ENCODE results near the gene GNAI3. TPM values are rescaled to one million over a fixed set of nuclear protein-coding genes. Genes with fewer than 3 reads are reported as not detected.
A peak's percentile ranks its signal among the peaks of the same experiment; 100 is the strongest.

GNAI3 gene
- total and polyA plus RNA-seq, 8 donors: 6.4 to 11.5 (median 10.8) TPM

DNA sequence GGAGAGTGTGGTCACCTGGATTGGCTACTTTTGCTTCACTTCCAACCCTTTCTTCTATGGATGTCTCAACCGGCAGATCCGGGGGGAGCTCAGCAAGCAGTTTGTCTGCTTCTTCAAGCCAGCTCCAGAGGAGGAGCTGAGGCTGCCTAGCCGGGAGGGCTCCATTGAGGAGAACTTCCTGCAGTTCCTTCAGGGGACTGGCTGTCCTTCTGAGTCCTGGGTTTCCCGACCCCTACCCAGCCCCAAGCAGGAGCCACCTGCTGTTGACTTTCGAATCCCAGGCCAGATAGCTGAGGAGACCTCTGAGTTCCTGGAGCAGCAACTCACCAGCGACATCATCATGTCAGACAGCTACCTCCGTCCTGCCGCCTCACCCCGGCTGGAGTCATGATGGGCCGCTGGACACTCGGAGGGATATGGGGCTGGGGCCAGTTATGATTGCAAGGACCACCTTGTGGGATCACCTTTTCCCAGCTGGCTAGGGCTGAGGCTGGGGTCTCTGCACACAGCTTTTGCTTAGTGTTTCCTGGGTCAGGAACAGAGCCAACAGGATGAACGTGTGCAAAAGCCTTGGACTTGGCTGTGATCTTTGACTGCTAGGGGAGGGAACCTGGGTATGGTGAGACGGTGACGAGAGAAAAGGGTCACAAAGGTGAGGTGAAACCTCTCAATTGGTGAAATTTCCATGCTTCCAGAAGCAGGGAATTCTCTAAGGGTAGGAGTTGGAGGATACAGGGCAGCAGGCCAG lies 4.3 kb upstream of the GNAI3 start:
- Histone ChIP-seq H3K27me3 (no peaks in the 10 kb centered on the region), H3K27ac (no peak overlapping the region), H3K4me3 (no peak overlapping the region), H3K4me1 (peaks cover 15 to 17% of the 10 kb centered on the region in 2 donors), H3K36me3 (no peaks in the 10 kb centered on the region), H3K9me3 (no peaks in the 10 kb centered on the region)
- ATAC-seq (no peak), DNase-seq (no peak)
- intact Hi-C loops (cut with DNase I): loop anchor here in 1 of 2 donors (10.0 kb wide), 2 partner anchors 231 to 441 kb away; partner anchors contain the start of gene AHCYL1
- TF ChIP-seq, protein P1, sequence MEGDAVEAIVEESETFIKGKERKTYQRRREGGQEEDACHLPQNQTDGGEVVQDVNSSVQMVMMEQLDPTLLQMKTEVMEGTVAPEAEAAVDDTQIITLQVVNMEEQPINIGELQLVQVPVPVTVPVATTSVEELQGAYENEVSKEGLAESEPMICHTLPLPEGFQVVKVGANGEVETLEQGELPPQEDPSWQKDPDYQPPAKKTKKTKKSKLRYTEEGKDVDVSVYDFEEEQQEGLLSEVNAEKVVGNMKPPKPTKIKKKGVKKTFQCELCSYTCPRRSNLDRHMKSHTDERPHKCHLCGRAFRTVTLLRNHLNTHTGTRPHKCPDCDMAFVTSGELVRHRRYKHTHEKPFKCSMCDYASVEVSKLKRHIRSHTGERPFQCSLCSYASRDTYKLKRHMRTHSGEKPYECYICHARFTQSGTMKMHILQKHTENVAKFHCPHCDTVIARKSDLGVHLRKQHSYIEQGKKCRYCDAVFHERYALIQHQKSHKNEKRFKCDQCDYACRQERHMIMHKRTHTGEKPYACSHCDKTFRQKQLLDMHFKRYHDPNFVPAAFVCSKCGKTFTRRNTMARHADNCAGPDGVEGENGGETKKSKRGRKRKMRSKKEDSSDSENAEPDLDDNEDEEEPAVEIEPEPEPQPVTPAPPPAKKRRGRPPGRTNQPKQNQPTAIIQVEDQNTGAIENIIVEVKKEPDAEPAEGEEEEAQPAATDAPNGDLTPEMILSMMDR (IDR thresholded peaks at IDR 0.05): no peak

DNA sequence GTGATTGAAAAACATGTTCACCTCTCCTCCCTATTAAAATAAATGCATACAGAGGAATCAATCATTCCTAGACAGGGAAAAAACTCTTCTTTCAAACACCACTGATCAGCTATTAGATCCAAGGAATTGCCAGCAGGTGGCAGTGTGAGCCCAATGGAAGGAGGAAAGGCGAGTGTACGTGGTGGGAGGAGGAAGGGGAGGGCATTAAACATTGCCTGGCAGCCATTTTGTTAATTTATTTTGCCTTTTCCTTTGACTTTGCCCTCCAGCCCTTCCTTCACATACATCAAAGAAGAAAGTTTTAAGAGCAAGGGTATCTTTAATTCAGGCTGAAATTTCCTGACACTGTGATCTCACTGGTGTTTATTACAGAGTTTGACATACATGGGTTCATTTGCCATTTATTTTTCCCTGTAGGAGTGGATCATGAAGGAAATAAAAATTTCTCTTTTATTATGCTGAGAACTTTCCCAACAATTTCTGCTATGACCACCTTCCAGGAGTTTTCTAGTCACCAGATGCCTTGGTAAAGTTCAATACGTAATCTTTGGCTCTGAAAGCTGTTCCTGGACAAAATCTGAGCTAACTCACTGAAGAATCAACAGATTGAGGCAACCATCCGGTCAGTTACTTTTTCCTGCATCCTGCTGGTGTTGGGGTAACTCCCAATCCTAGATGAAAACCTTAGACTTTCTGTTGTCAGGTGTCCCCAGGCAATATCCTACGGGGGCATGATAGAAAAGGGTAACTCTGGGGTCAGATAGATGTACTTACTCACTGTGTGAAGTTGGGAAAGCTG lies 1.9 kb upstream of the GNAI3 start:
- H3K4me1 ChIP-seq: peaks cover 23 to 40% of the 10 kb centered on the region in 2 donors
- peak; percentile 78 for ATAC-seq
- peak overlapping the region; percentile 93 to 98 for H3K27ac ChIP-seq
- H3K27me3 ChIP-seq: no peaks in the 10 kb centered on the region
- H3K36me3 ChIP-seq: no peaks in the 10 kb centered on the region
- H3K4me3 ChIP-seq: peak overlapping the region in 1 of 2 donors; percentile 83
- peak in 3 of 4 donors; percentile 83 to 93 (median 89) for DNase-seq
- H3K9me3 ChIP-seq: no peaks in the 10 kb centered on the region
- TF ChIP-seq, protein P1 (IDR thresholded peaks at IDR 0.05): peak; percentile 70 to 84
- intact Hi-C loops (cut with DNase I): loop anchor here in 1 of 2 donors (5.0 to 10.0 kb wide), 3 partner anchors 76 to 438 kb away; partner anchors contain the start of gene AHCYL1

DNA sequence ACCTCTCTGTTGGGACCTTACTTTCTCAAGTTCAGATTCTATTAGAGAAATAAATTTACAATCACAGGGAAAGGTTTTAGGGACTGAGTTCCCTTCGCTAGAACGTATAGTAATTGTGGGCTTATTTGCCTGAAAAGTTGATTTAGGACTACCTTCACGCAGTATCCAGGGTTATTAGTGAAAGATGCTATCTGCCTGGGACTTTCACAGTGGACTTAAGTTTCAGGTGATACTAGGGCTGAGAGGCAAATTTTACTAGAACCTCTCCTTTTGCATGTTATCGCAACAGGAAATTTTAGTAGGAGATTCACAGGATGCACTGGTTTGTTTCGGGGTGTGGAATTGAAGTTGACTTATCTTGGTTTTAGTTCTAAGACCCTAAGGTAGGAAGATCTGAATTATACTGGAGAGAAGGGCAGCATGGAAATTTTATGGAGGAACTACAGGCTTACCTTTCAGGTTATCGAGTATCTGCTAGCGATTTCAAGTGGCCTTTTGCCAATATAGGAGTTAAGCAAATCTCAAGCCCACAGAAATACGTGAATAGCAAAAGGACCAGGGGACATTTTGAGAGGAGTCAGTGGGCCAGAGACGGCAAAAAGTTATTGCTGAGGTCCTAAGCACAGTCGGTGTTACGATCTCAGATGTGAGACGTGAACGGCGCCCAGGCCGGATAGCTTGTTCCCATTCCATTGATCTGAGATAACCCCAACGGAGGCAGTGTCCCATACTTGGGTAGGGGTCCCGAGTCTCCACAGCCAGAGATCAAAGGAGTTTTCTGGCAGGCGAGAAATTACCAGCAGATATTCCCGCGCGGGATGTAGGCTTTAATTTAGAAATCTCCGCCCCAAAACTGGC lies 723 bp upstream of the GNAI3 start:
- DNase-seq (peak in 2 of 4 donors; percentile 30 to 60), ATAC-seq (peak; percentile 17)
- intact Hi-C loops (cut with DNase I): loop anchor here in 1 of 2 donors (5.0 to 10.0 kb wide), 3 partner anchors 75 to 437 kb away; partner anchors contain the start of gene AHCYL1
- peaks cover 23 to 52% of the 10 kb centered on the region in 2 donors for H3K4me1 ChIP-seq
- no peaks in the 10 kb centered on the region for H3K9me3 ChIP-seq
- peak overlapping the region; percentile 71 to 83 for H3K4me3 ChIP-seq
- H3K27ac ChIP-seq: peak overlapping the region; percentile 93 to 98
- no peaks in the 10 kb centered on the region for H3K27me3 ChIP-seq
- TF ChIP-seq, protein P1 (IDR thresholded peaks at IDR 0.05): no peak
- H3K36me3 ChIP-seq: no peaks in the 10 kb centered on the region

DNA sequence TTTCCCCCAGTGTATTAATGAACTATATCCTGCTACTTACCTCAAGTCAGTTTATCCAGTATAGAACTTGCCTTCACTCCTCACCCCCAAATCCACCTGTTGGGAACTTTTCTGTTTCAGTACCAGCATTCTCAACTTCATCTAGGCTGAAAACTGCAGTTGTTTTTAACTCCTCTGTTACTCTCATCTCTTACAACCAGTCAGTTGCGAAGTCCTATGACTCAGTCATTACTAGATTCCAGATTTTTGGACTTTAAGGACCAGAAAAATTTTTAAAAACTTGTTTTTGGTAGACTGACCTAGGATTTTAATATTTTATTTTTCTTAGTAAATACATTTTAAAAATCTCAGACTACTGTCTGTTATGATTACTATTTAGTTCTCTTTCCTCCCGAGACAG lies 8.1 kb downstream of the GNAI3 start:
- H3K4me1 ChIP-seq: peaks cover 0 to 77% of the 10 kb centered on the region in 2 donors
- DNase-seq (no peak), ATAC-seq (no peak)
- no peaks in the 10 kb centered on the region for H3K9me3 ChIP-seq
- TF ChIP-seq, protein P1 (IDR thresholded peaks at IDR 0.05): no peak
- H3K36me3 ChIP-seq: no peaks in the 10 kb centered on the region
- H3K27me3 ChIP-seq: no peaks in the 10 kb centered on the region
- H3K4me3 ChIP-seq: no peak overlapping the region
- intact Hi-C loops (cut with DNase I): no loop called here
- peak overlapping the region in 1 of 2 donors; percentile 34 for H3K27ac ChIP-seq
